HG03460 (cell line): ENCODE data around the gene ILDR1.
"Not testable (repeated sequence)": the region's sequence is repeated elsewhere in the genome, so short reads cannot be mapped to it uniquely, and the experiment has no call there.

ENCODE experiments used
- ATAC-seq: cut with Tn5 transposase; IDR thresholded peaks from one replicate; pipeline ENCODE4 v1.9.1; 2021; ENCODE audit not compliant: unreplicated experiment

Gene ILDR1

GRCh38 chr3:121956363-121956762 is 65.7 kb downstream of the ILDR1 start:
- no peak for ATAC-seq

- no peak for ATAC-seq
Observed at GRCh38 chr3:121951291-121951919, 70.6 kb downstream of the ILDR1 start.

GRCh38 chr3:121948641-121949040 is 73.4 kb downstream of the ILDR1 start:
- ATAC-seq, result no peak

- no peak for ATAC-seq
Observed at GRCh38 chr3:121943431-121943830, 78.6 kb downstream of the ILDR1 start.

- ATAC-seq, result no peak
Observed at GRCh38 chr3:121942116-121942786, 79.8 kb downstream of the ILDR1 start.

- ATAC-seq, result no peak
Observed at GRCh38 chr3:121941592-121941991, 80.5 kb downstream of the ILDR1 start.

- ATAC-seq, result not testable (repeated sequence)
Observed at GRCh38 chr3:121938141-121938855, 83.7 kb downstream of the ILDR1 start.
